ENCODE measurements around the gene MT1A.
A peak's percentile ranks its signal among the peaks of the same experiment; 100 is the strongest.

Gene MT1A

DNA sequence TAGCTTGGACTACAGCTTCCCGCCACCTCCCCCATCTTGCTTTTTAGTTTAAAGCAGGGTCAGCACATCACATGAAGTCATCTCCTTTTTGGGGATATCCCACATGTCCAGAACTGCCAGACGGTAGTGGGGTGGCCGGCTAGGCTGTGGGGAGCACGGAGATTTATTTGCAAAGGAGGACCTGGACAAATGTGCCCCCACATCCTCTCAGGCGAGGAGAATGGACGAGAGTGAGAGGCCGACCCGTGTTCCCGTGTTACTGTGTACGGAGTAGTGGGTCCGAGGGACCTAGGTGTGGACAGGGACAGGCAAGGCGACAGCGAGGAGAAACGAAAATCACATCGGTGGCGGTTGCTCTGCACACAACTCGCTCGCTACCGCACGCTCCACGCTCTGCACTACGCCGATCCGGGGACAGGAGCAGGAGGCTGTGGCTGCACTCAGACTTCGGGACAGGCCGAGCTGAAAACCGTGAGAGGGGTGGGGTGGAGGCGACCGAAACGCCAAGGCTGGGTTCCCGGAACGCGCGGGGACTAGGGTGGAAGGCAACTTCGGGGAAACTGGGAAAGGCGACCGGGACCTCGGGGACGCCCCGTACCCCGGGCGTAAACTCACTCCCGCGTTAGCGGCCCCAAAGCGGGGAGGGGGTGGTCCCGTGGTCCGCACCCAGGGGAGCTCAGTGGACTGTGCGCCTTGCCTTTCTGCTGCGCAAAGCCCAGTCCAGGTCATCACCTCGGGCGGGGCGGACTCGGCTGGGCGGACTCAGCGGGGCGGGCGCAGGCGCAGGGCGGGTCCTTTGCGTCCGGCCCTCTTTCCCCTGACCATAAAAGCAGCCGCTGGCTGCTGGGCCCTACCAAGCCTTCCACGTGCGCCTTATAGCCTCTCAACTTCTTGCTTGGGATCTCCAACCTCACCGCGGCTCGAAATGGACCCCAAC, at the start of gene MT1A:
MT1A (plus strand) TSS at position 853 of the 937 bp plus-strand sequence; CDS start at position 926, 73 bp downstream.
- TF ChIP-seq GATA3 (IDR thresholded peaks at IDR 0.05; ENCODE audit: low read depth, low read length) (no peak), GATA2 (IDR thresholded peaks at IDR 0.05; ENCODE audit: low read depth, low read length) (no peak)

DNA sequence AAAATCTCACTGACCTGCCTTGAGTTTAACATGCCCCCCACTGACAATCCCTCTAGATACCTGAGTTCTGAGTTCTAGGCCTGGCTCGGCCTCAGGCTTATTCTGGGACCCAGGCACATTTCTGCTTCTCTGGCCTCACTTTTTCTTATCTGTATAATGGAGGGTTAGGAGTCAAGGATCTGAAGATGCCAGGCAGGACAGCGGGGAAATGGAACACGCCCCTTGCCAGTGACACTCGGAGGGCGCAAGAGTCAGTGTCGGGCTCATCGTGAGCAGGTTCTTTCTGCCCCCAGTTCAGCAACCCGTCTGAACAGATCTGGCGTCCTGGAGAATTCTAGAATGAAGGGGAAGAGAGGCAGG, 49.7 kb upstream of the MT1A start:
- no peak for TF ChIP-seq GATA2 (IDR thresholded peaks at IDR 0.05; ENCODE audit: low read depth, low read length)
- no peak for TF ChIP-seq GATA3 (IDR thresholded peaks at IDR 0.05; ENCODE audit: low read depth, low read length)

DNA sequence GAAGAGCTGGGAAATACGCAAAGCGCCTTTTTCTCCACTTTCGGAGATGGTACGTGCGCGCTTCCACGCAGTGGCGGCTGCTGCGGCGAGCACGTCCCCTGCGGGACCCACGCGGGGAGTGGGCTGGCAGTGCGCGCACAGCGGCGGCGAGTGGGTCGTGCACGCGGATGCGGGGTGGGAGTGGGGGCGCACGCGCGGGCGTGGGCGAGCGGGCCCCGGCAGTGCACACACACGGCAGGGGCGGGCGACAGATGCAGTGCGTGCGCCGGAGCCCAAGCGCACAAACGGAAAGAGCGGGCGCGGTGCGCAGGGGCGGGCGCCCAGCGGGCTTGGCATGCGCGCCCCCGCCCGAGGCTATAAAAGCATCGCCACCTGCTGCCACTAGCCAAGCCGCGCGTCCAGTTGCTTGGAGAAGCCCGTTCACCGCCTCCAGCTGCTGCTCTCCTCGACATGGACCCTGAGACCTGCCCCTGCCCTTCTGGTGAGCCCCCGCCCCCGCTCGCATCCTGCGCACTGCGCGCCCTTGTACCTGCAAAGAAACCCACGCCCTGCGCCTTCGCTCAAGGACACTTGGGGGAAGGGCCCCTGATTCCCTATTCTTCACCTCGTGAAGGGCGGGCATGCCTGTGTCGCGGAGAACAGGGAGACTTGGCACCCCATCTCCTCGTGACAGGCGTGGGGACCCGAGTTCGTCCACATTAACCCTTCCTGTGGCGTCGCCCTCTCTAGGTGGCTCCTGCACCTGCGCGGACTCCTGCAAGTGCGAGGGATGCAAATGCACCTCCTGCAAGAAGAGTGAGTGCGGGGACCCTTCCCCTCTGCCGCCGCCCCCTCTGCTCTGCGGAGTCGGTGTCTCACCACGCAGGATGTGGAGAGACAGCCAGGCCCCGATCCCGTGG, 49.1 kb upstream of the MT1A start, which contains the start of gene MT3:
MT3 (plus strand) TSS at position 388 of the 899 bp plus-strand sequence; CDS start at position 451, 63 bp downstream.
- no peak for TF ChIP-seq GATA3 (IDR thresholded peaks at IDR 0.05; ENCODE audit: low read depth, low read length)
- no peak for TF ChIP-seq GATA2 (IDR thresholded peaks at IDR 0.05; ENCODE audit: low read depth, low read length)

DNA sequence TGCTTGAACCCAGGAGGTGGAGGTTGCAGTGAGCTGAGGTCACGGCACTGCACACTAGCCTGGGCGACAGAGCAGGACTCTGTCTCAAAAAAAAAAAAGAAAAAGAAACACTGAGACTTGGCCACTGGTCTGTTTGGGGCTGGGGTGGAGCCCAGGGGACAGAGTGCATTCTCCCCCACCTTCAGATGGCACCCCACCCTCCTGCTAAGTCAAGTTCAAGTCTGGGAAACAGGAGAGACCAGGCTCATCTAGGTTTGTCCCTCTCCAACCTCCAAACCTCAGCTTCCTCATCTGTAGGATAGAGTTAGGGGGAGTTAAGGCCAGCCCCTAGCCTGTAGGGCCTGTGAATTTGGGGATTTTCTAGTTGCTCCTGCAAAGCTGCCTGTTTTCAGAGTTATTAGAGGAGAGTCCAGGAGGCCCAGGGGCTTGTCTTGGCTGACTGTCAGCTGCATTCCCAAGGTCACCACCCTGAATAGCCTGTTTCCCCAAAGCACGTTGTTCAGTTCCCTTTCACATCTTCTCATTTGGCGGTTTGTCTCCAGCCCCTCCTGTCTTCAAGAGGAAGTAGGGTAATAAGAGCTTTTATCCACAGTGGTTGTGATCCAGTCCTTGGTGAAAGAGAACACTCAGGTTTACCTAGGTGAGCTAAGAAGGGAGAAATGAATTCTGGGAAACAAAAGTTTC, 46.9 kb upstream of the MT1A start:
- TF ChIP-seq GATA3 (IDR thresholded peaks at IDR 0.05; ENCODE audit: low read depth, low read length) = no peak
- no peak for TF ChIP-seq GATA2 (IDR thresholded peaks at IDR 0.05; ENCODE audit: low read depth, low read length)

DNA sequence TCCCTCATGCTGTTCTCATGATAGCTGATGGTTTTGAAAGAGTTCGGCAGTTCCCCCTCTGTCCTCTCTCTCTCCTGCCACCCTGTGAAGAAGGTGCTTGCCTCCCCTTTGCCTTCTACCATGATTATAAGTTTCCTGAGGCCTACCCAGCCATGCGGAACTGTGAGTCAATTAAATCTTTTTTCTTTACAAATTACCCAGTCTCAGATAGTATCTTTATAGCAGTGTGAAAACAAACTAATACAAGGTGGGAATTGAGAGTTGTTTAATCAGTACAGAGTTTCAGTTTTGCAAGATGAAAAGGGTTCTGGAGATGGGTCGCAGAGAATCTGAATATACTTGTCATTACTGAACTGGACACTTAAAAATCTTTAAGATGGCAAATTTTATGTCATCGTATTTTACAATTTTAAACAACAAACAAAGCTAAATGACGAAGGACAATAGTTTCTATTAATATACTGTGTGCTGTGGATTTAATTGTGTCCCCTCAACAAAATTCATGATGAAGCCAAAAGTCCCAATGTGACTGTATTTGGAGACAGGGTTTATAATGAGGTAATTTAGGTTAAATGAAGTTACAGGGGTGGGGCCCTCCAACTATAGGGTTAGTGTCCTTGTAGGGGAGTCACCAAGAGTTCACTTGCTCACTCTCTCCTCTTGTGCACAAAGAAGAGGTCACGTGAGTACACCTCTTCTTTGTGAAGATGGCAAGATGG, 44.7 kb upstream of the MT1A start:
- TF ChIP-seq GATA2 (IDR thresholded peaks at IDR 0.05; ENCODE audit: low read depth, low read length) = no peak
- TF ChIP-seq GATA3 (IDR thresholded peaks at IDR 0.05; ENCODE audit: low read depth, low read length) = no peak

DNA sequence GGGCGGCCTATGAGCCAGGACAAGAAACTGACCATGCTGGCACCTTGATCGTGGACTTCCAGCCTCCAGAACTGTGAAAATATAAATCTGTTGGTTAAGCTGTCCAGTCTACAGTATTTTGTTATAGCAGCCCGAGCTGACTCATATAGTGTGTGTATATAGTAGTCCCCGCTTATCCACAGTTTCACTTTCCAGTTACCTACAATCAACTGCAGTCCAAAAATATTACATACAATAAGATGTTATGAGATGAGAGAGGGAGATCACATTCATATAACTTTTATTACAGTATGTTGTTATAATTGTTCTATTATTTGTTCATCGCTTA, 44.2 kb upstream of the MT1A start:
- TF ChIP-seq GATA3 (IDR thresholded peaks at IDR 0.05; ENCODE audit: low read depth, low read length) = no peak

DNA sequence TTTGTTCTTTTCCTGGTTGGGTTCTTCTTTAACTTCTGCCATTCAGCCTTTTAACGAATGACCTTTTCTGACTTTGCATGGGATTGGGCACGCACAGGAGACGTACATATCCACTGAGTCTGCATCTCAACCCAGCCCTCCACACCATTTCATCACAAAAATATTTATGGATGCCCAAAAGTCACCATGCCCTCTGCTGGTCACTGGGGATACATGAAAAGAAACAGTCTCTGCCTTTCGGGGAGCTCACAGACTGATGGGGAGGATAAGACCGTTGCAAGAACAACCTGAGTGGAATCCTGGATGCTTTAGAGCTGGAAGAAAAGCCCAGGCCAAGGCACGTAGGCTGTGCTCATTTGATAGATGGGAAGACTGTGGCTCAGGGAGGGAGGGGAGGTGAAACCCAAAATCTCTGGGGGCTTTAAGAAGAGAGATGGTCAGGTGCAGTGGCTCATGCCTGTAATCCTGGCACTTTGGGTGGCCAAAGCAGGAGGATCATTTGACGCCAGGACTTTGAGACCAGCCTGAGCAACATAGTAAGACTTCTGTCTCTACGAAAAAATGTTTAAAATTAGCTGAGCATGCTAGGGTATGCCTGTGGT, 38.0 kb upstream of the MT1A start:
- no peak for TF ChIP-seq GATA3 (IDR thresholded peaks at IDR 0.05; ENCODE audit: low read depth, low read length)
- TF ChIP-seq GATA2 (IDR thresholded peaks at IDR 0.05; ENCODE audit: low read depth, low read length) = peak; percentile 64

DNA sequence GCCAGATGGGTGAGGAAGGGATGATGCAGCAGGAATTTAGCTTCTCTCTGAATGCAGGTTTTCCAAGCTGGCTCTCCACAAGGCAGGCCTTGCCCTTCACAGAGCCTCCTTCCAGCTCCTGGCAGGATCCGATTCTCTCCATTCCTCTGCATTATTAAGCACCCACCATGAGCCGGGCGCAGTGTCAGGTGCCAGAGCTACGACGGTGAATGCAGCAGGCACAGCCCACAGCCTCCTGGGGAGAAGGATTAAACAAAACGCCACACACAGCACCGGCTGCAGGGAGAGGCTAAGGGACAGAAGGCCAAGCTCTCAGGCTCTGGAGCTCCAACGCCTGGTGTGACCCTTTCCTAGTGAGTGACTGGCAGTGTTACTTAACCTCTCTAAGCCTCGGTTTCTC, 37.1 kb upstream of the MT1A start:
- TF ChIP-seq GATA3 (IDR thresholded peaks at IDR 0.05; ENCODE audit: low read depth, low read length) (no peak), GATA2 (IDR thresholded peaks at IDR 0.05; ENCODE audit: low read depth, low read length) (no peak)

DNA sequence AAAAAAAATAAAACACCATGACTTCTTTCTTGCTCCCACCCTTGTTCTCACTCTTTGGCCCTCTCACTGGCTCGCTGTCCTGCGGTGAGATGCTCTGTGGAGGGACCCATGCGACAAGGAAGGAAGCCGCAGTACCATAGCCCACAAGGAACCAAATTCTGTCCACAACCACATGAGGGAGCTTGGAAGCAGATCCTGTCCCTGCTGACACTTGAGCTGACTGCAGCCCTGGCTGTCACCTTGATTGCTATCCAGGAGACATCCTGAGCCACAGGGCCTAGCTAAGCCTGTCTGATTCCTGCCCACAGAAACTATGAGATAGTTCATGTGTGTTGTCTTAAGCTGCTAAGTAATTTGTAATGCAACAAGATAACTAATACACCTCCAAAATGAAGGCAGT, 34.9 kb upstream of the MT1A start:
- TF ChIP-seq GATA3 (IDR thresholded peaks at IDR 0.05; ENCODE audit: low read depth, low read length) (no peak), GATA2 (IDR thresholded peaks at IDR 0.05; ENCODE audit: low read depth, low read length) (no peak)

DNA sequence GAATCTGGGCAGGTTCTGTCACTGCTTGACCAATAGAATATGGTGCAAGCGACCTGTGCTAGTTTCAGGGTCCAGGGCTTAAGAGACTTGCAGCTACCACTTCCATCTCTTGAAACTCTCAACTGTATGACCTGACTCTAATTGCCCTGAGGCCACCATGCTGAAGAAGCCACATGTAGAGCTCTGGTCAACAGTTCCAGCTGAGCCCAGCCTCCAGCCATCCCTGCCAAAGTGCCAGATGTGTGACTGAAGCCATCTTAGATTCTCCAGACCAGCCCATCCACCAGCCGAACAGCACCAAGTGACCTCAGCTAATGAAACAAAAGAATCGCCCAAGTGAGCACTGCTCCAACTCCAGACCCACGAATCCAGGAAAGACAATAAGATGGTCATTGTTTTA, 33.5 kb upstream of the MT1A start:
- no peak for TF ChIP-seq GATA3 (IDR thresholded peaks at IDR 0.05; ENCODE audit: low read depth, low read length)
- TF ChIP-seq GATA2 (IDR thresholded peaks at IDR 0.05; ENCODE audit: low read depth, low read length) = no peak

DNA sequence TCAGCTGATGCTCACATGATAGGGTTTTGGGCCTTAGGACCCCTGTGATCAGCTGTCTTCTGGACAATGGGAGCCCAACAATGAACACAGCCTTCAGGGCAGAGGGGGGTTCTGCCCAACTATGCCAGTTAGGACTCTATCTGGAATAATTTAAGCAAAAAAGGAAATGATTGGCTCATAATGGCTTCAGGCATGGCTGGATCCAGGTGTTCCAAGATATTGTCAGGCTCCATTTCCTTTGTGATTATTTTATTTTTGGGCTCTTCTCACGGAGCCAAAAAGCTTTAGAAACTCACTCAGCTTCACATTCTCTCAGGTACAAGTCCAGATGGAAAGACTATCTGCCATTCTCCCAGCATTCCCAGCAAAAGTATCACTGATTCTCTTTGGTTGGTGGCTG, 33.0 kb upstream of the MT1A start:
- TF ChIP-seq GATA2 (IDR thresholded peaks at IDR 0.05; ENCODE audit: low read depth, low read length) = no peak
- TF ChIP-seq GATA3 (IDR thresholded peaks at IDR 0.05; ENCODE audit: low read depth, low read length) = no peak

DNA sequence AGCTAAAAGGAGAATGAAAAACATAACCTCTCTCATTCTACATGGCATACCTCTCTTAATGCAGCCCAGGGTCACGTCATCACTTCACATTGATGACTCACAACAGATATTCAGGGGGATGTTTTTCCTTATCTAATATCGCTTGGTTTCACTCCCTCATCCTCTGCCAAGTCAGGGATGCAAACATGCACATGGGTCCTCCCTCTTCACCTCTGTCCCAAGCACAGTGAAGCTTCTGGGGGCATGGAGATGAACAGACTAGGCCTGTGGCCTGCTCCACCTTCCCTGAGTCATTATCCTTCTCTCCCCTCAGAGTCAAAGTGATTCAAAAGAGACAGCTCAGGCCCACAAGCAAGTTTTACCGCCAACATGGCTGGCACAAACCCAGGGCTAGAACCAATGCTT, 32.4 kb upstream of the MT1A start:
- TF ChIP-seq GATA2 (IDR thresholded peaks at IDR 0.05; ENCODE audit: low read depth, low read length) (no peak), GATA3 (IDR thresholded peaks at IDR 0.05; ENCODE audit: low read depth, low read length) (no peak)

DNA sequence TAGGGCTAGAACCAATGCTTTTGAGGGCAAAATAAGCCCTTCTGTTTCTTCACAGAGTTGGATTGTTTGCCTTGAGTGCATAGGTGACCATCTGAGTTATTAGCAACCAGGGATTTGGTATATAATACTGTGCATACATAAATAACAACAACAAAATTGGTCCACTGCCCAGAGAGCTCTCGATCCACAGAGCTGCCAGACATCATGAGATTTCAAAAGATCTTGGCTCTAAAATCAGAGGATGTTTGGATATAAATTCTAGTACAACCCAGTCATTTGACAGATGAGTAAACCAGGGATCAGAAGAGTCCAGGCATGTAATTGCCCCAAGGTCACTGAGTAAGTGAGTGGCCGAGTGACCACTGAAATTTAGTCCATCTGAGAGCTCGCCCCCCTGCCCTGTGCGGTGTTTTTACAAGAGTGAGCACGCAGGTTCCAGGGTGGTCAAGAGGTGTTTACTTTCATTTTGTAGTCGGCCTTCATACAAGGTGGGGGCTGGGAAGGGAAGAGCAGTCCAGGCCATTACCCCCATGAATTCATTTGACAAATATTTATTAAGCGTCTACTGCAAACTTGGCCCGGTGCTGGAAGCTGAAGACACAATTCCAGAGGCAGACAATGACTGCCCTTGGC, 31.9 kb upstream of the MT1A start:
- no peak for TF ChIP-seq GATA2 (IDR thresholded peaks at IDR 0.05; ENCODE audit: low read depth, low read length)
- no peak for TF ChIP-seq GATA3 (IDR thresholded peaks at IDR 0.05; ENCODE audit: low read depth, low read length)
